ENCODE data around the gene PPFIA1. TPM values are rescaled to one million over a fixed set of nuclear protein-coding genes. Genes with fewer than 3 reads are reported as not detected.

Gene PPFIA1
- total and polyA plus RNA-seq, 2 experiments from 2014 or later = 36.0 to 39.6 TPM

GRCh38 chr11:70242885-70243284, 27.6 kb upstream of the PPFIA1 start:
- WGBS (ENCODE audit: low lambda C conversion rate, missing lambda C conversion rate) = 59% methylated on average over 4 of the region's 4 CpGs
- no peak overlapping the region for H3K4me2 ChIP-seq
- peaks cover 6% of the 10 kb centered on the region for H3K4me1 ChIP-seq (ENCODE audit: insufficient read depth)
- H2AFZ ChIP-seq = no peak overlapping the region
- H3K27me3 ChIP-seq = no peaks in the 10 kb centered on the region
- peak overlapping the region; percentile 55 for H3K27ac ChIP-seq
- H3K9me2 ChIP-seq (replicated peaks; ENCODE audit: insufficient read depth) = no peaks in the 10 kb centered on the region
- no peaks in the 10 kb centered on the region for H4K20me1 ChIP-seq (ENCODE audit: insufficient read depth, poor library complexity, severe bottlenecking)
- H3K9me3 ChIP-seq (ENCODE audit: low read depth) = no peaks in the 10 kb centered on the region
- H3K79me2 ChIP-seq = no peaks in the 10 kb centered on the region
- no peak for TF ChIP-seq EZH2phosphoT487 (IDR thresholded peaks at IDR 0.05; ENCODE audit: low read depth, severe bottlenecking, unreplicated experiment)
- no peak for TF ChIP-seq EZH2 (IDR thresholded peaks at IDR 0.05; ENCODE audit: borderline replicate concordance)
- no peak for TF ChIP-seq CTCF (IDR thresholded peaks at IDR 0.05; ENCODE audit: poor library complexity)
- H3K4me3 ChIP-seq = no peak overlapping the region
- H3K36me3 ChIP-seq (replicated peaks; ENCODE audit: insufficient read depth, low read depth) = no peaks in the 10 kb centered on the region
- no peak for DNase-seq (ENCODE audit: low spot score)

GRCh38 chr11:70243912-70244652, 26.4 kb upstream of the PPFIA1 start:
- no peaks in the 10 kb centered on the region for H3K9me2 ChIP-seq (replicated peaks; ENCODE audit: insufficient read depth)
- H4K20me1 ChIP-seq (ENCODE audit: insufficient read depth, poor library complexity, severe bottlenecking) = no peaks in the 10 kb centered on the region
- H3K9me3 ChIP-seq (ENCODE audit: low read depth) = no peaks in the 10 kb centered on the region
- H3K27ac ChIP-seq = no peak overlapping the region
- no peak overlapping the region for H2AFZ ChIP-seq
- no peaks in the 10 kb centered on the region for H3K36me3 ChIP-seq (replicated peaks; ENCODE audit: insufficient read depth, low read depth)
- H3K4me2 ChIP-seq = no peak overlapping the region
- H3K4me1 ChIP-seq (ENCODE audit: insufficient read depth) = peaks cover 6% of the 10 kb centered on the region
- no peak overlapping the region for H3K4me3 ChIP-seq
- H3K79me2 ChIP-seq = no peaks in the 10 kb centered on the region
- no peaks in the 10 kb centered on the region for H3K27me3 ChIP-seq
- DNase-seq (ENCODE audit: low spot score) = no peak
- TF ChIP-seq EZH2phosphoT487 (IDR thresholded peaks at IDR 0.05; ENCODE audit: low read depth, severe bottlenecking, unreplicated experiment) (no peak), EZH2 (IDR thresholded peaks at IDR 0.05; ENCODE audit: borderline replicate concordance) (no peak), CTCF (IDR thresholded peaks at IDR 0.05; ENCODE audit: poor library complexity) (no peak)
- 92% methylated on average over 15 of the region's 15 CpGs for WGBS (ENCODE audit: low lambda C conversion rate, missing lambda C conversion rate)

- 85% methylated on average over 7 of the region's 7 CpGs for WGBS (ENCODE audit: low lambda C conversion rate, missing lambda C conversion rate)
- H3K27me3 ChIP-seq = no peaks in the 10 kb centered on the region
- H3K36me3 ChIP-seq (replicated peaks; ENCODE audit: insufficient read depth, low read depth) = no peaks in the 10 kb centered on the region
- TF ChIP-seq EZH2 (IDR thresholded peaks at IDR 0.05; ENCODE audit: borderline replicate concordance) (no peak), CTCF (IDR thresholded peaks at IDR 0.05; ENCODE audit: poor library complexity) (no peak), EZH2phosphoT487 (IDR thresholded peaks at IDR 0.05; ENCODE audit: low read depth, severe bottlenecking, unreplicated experiment) (no peak)
- H4K20me1 ChIP-seq (ENCODE audit: insufficient read depth, poor library complexity, severe bottlenecking) = no peaks in the 10 kb centered on the region
- no peak overlapping the region for H3K4me3 ChIP-seq
- H3K9me2 ChIP-seq (replicated peaks; ENCODE audit: insufficient read depth) = no peaks in the 10 kb centered on the region
- H3K9me3 ChIP-seq (ENCODE audit: low read depth) = no peaks in the 10 kb centered on the region
- no peak overlapping the region for H2AFZ ChIP-seq
- peaks cover 6% of the 10 kb centered on the region for H3K4me1 ChIP-seq (ENCODE audit: insufficient read depth)
- no peaks in the 10 kb centered on the region for H3K79me2 ChIP-seq
- DNase-seq (ENCODE audit: low spot score) = no peak
- H3K4me2 ChIP-seq = no peak overlapping the region
- H3K27ac ChIP-seq = no peak overlapping the region
Measured at GRCh38 chr11:70244698-70245097, 25.8 kb upstream of the PPFIA1 start.

Measured in hepatocyte (in vitro differentiated cells).